Breast epithelium (tissue), 3 donors: ENCODE results near the gene NAV2.

Experiments used
- POLR2A ChIP-seq: fragments of 450-650 bp; IDR thresholded peaks from one replicate; pipeline ENCODE4 v1.6.1; 2016; ENCODE audit warnings: antibody characterized with exemption, mild to moderate bottlenecking, moderate library complexity
- POLR2AphosphoS5 ChIP-seq, 3 donors: sonication (generic); formaldehyde crosslinking; IDR thresholded peaks; one replicate each; pipeline ENCODE4 v1.6.1; 2017; ENCODE audit warnings: antibody characterized with exemption in 3 of 3
- TF ChIP-seq, protein P1 (sequence below), 3 donors: fragments of 450-650 bp; IDR thresholded peaks; one replicate each; pipeline ENCODE4 v1.5.1; 2016 to 2017; ENCODE audit warnings: antibody characterized with exemption in 3 of 3, mild to moderate bottlenecking in 3 of 3, moderate library complexity in 3 of 3

DNA sequence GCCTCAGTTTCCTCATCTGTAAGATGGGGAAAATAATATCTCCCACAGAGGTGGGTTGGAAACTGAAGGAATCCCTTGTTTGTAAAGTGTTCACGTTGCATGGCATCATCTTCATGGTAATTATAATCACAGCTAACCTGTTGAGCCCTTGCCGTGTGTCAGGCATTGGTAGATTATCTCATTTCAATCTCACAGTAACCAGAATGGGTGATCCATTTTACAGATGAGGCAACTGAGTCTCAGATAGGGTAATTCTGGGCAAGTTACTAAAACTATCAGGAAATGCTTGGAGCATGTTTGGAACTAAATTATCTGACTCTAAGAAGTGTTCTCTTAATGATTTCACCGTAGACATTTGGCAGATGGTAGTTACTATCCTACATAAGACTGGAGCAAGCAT is 109.4 kb downstream of the NAV2 start:
- TF ChIP-seq, protein P1, sequence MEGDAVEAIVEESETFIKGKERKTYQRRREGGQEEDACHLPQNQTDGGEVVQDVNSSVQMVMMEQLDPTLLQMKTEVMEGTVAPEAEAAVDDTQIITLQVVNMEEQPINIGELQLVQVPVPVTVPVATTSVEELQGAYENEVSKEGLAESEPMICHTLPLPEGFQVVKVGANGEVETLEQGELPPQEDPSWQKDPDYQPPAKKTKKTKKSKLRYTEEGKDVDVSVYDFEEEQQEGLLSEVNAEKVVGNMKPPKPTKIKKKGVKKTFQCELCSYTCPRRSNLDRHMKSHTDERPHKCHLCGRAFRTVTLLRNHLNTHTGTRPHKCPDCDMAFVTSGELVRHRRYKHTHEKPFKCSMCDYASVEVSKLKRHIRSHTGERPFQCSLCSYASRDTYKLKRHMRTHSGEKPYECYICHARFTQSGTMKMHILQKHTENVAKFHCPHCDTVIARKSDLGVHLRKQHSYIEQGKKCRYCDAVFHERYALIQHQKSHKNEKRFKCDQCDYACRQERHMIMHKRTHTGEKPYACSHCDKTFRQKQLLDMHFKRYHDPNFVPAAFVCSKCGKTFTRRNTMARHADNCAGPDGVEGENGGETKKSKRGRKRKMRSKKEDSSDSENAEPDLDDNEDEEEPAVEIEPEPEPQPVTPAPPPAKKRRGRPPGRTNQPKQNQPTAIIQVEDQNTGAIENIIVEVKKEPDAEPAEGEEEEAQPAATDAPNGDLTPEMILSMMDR (IDR thresholded peaks at IDR 0.05) = no peak
- no peak for TF ChIP-seq POLR2A
- TF ChIP-seq POLR2AphosphoS5 (IDR thresholded peaks at IDR 0.05) = no peak
